Panc1 (cell line): ENCODE results near the gene SHISAL1.

ENCODE experiments used
- TF ChIP-seq, protein P1 (sequence below), 2 experiments: IDR thresholded peaks; 2 replicates each; pipeline ENCODE4 v1.6.1; 2011 to 2012; ENCODE audit warnings: low read depth in 2 of 2, control low read depth in 1 of 2, low read length in 1 of 2, mild to moderate bottlenecking in 1 of 2, moderate library complexity in 1 of 2; ENCODE audit not compliant: insufficient read depth in 1 of 2
- TF ChIP-seq, protein P2 (sequence below): fragments of 450-650 bp; IDR thresholded peaks from 2 replicates; pipeline ENCODE4 v1.5.1; 2017; ENCODE audit warnings: mild to moderate bottlenecking

DNA sequence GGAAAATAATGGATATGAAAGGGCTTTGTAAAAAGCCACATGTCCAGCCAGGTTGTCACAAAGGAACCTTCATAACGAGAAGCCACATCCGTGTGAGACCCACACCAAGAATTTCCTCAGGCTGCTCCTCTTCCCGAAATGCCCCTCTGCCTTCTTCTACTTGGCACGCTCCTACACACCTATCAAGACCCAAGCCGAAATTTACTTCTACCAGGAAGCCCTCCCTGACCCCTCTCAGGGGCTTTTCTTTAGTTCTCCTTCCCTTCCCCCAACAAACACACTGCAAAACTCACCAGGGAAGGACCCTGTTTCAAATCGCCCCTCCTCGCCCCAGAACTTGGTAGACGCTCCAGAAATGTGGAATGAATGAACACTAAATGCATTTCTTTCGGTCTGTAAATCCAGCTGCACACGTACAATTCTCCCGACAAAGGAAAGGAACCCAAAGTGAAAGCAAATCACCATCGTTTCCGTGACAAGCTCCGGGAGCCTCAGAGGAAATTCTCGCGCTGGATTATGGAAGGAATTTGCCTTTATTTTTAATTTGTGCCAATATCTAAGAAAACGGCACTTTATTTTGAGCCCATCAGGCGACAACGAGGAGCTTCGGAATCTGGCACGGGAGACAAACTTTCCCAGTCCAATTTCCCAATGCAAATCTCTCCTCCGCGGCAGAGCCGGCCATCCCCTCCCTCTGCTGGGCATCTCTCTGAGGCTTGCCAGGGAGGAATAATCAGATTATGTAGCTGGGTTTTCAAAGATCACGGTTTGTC, 13.2 kb upstream of the SHISAL1 start:
- TF ChIP-seq, protein P1, sequence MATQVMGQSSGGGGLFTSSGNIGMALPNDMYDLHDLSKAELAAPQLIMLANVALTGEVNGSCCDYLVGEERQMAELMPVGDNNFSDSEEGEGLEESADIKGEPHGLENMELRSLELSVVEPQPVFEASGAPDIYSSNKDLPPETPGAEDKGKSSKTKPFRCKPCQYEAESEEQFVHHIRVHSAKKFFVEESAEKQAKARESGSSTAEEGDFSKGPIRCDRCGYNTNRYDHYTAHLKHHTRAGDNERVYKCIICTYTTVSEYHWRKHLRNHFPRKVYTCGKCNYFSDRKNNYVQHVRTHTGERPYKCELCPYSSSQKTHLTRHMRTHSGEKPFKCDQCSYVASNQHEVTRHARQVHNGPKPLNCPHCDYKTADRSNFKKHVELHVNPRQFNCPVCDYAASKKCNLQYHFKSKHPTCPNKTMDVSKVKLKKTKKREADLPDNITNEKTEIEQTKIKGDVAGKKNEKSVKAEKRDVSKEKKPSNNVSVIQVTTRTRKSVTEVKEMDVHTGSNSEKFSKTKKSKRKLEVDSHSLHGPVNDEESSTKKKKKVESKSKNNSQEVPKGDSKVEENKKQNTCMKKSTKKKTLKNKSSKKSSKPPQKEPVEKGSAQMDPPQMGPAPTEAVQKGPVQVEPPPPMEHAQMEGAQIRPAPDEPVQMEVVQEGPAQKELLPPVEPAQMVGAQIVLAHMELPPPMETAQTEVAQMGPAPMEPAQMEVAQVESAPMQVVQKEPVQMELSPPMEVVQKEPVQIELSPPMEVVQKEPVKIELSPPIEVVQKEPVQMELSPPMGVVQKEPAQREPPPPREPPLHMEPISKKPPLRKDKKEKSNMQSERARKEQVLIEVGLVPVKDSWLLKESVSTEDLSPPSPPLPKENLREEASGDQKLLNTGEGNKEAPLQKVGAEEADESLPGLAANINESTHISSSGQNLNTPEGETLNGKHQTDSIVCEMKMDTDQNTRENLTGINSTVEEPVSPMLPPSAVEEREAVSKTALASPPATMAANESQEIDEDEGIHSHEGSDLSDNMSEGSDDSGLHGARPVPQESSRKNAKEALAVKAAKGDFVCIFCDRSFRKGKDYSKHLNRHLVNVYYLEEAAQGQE (IDR thresholded peaks at IDR 0.05; ENCODE audit: insufficient read depth in 1 of 2, low read depth in 2 of 2, low read length in 1 of 2) = no peak
- TF ChIP-seq, protein P2, sequence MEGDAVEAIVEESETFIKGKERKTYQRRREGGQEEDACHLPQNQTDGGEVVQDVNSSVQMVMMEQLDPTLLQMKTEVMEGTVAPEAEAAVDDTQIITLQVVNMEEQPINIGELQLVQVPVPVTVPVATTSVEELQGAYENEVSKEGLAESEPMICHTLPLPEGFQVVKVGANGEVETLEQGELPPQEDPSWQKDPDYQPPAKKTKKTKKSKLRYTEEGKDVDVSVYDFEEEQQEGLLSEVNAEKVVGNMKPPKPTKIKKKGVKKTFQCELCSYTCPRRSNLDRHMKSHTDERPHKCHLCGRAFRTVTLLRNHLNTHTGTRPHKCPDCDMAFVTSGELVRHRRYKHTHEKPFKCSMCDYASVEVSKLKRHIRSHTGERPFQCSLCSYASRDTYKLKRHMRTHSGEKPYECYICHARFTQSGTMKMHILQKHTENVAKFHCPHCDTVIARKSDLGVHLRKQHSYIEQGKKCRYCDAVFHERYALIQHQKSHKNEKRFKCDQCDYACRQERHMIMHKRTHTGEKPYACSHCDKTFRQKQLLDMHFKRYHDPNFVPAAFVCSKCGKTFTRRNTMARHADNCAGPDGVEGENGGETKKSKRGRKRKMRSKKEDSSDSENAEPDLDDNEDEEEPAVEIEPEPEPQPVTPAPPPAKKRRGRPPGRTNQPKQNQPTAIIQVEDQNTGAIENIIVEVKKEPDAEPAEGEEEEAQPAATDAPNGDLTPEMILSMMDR = no peak
